Thyroid gland (tissue), 4 donors: ENCODE data around the gene SLC50A1.

Experiments
- CTCF ChIP-seq, 6 experiments: fragments of 200-600 bp in 3 of 6; fragments of 450-650 bp in 3 of 6; sonication (generic) in 3 of 6; IDR thresholded peaks; one replicate each; pipeline ENCODE4 v1.5.1; 2016 to 2019; ENCODE audit warnings: antibody characterized with exemption in 6 of 6, mild to moderate bottlenecking in 2 of 6, inconsistent platforms in 1 of 6, moderate library complexity in 1 of 6
- POLR2A ChIP-seq, 2 donors: fragments of 450-650 bp; IDR thresholded peaks; one replicate each; pipeline ENCODE4 v1.6.1; 2017; ENCODE audit warnings: antibody characterized with exemption in 2 of 2, mild to moderate bottlenecking in 2 of 2, moderate library complexity in 1 of 2

GRCh38 chr1:155168456-155169210 is 33.0 kb downstream of the SLC50A1 start:
- TF ChIP-seq CTCF (IDR thresholded peaks at IDR 0.05): no peak
- TF ChIP-seq POLR2A (IDR thresholded peaks at IDR 0.05): no peak
